ENCODE results near the gene GPR62.

DNA sequence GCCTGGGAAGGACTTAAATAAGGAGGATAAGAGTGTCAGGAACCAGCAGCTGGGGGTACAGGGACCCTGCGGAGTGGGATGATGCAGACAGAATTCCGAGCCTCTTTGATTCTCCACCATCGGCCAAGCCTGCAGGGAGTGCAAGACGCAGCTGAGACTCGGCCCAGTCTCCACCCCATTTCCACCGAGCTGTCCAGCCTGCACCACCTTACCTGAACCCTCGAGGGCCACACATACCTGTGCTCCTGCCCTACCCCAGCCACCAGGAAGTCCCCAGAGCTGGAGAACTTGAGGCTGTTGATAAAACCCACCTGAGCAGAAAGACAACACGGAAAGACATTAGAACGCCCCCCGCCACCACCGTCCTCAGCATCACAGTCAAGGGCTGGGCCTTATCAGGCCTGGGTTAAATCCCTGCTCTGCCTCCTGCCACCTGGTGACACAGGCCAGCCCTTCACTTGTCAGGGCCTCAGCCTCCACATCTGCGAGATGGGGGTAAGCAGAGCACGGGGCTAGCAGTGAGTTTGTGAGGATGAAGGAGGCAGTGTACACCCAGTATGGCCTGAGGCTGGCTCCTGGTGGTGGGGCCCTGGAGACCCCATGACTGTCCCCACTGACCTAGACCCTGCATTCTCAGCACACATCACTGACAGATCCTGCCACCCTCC, 21.6 kb upstream of the GPR62 start:
- TF ChIP-seq, protein P1, sequence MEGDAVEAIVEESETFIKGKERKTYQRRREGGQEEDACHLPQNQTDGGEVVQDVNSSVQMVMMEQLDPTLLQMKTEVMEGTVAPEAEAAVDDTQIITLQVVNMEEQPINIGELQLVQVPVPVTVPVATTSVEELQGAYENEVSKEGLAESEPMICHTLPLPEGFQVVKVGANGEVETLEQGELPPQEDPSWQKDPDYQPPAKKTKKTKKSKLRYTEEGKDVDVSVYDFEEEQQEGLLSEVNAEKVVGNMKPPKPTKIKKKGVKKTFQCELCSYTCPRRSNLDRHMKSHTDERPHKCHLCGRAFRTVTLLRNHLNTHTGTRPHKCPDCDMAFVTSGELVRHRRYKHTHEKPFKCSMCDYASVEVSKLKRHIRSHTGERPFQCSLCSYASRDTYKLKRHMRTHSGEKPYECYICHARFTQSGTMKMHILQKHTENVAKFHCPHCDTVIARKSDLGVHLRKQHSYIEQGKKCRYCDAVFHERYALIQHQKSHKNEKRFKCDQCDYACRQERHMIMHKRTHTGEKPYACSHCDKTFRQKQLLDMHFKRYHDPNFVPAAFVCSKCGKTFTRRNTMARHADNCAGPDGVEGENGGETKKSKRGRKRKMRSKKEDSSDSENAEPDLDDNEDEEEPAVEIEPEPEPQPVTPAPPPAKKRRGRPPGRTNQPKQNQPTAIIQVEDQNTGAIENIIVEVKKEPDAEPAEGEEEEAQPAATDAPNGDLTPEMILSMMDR (IDR thresholded peaks at IDR 0.05; ENCODE audit: low read depth, low read length): no peak
- no peak for TF ChIP-seq POLR2A (IDR thresholded peaks at IDR 0.05; ENCODE audit: extremely low read depth, insufficient read length)
- TF ChIP-seq MAX (IDR thresholded peaks at IDR 0.05; ENCODE audit: low read depth, low read length): no peak
